22Rv1 (cell line): ENCODE data around the gene RABL6.

Experiments used
- CTCF ChIP-seq: fragments of 450-650 bp; IDR thresholded peaks from 2 replicates; pipeline ENCODE4 v1.5.1; 2017; ENCODE audit warnings: mild to moderate bottlenecking
- ZFX ChIP-seq: fragments of 450-650 bp; IDR thresholded peaks from 2 replicates; pipeline ENCODE4 v1.6.1; 2017; ENCODE audit warnings: antibody characterized with exemption, borderline replicate concordance

GRCh38 chr9:136868644-136869043 is 60.9 kb downstream of the RABL6 start:
- TF ChIP-seq ZFX = no peak
- TF ChIP-seq CTCF = no peak
